Parathyroid adenoma (tissue), 2 donors: Measurements from ENCODE around the gene DGKG.

ENCODE experiments used
- H2AFZ ChIP-seq: fragments of 300-600 bp; sonication (generic); one replicate; pipeline ENCODE4 v1.7.0; 2017; ENCODE audit warnings: antibody characterized with exemption, mild to moderate bottlenecking
- H3K27ac ChIP-seq: fragments of 300-600 bp; sonication (generic); one replicate; pipeline ENCODE4 v1.7.0; 2017
- H3K27me3 ChIP-seq: fragments of 300-600 bp; sonication (generic); one replicate; pipeline ENCODE4 v1.7.0; 2017; ENCODE audit warnings: low read length; ENCODE audit not compliant: control insufficient read depth, insufficient read depth
- H3K36me3 ChIP-seq: fragments of 300-600 bp; sonication (generic); one replicate; pipeline ENCODE4 v1.7.0; 2017; ENCODE audit warnings: low read length; ENCODE audit not compliant: control insufficient read depth, insufficient read depth
- H3K4me1 ChIP-seq: fragments of 300-600 bp; sonication (generic); one replicate; pipeline ENCODE4 v1.7.0; 2017; ENCODE audit warnings: control low read depth
- H3K4me2 ChIP-seq: fragments of 300-600 bp; sonication (generic); one replicate; pipeline ENCODE4 v1.7.0; 2017; ENCODE audit warnings: low read length
- H3K4me3 ChIP-seq: fragments of 300-600 bp; sonication (generic); one replicate; pipeline ENCODE4 v1.7.0; 2017; ENCODE audit warnings: low read depth, low read length
- H3K79me2 ChIP-seq: fragments of 300-600 bp; sonication (generic); one replicate; pipeline ENCODE4 v1.7.0; 2017; ENCODE audit warnings: control low read depth
- H3K9ac ChIP-seq: fragments of 300-600 bp; sonication (generic); one replicate; pipeline ENCODE4 v1.7.0; 2017; ENCODE audit warnings: mild to moderate bottlenecking
- H3K9me3 ChIP-seq: fragments of 300-600 bp; sonication (generic); one replicate; pipeline ENCODE4 v1.7.0; 2017; ENCODE audit warnings: low read length; ENCODE audit not compliant: control insufficient read depth
- CTCF ChIP-seq: fragments of 300-600 bp; sonication (generic); IDR thresholded peaks from one replicate; pipeline ENCODE4 v1.7.0; 2017; ENCODE audit warnings: antibody characterized with exemption, mild to moderate bottlenecking
- donor health status: primary hyperparathyroidism.

DGKG gene

GRCh38 chr3:186284349-186284652, 77.7 kb downstream of the DGKG start:
- Histone ChIP-seq H3K27ac (no peak overlapping the region), H3K4me1 (no peaks in the 10 kb centered on the region), H2AFZ (no peak overlapping the region), H3K9me3 (no peaks in the 10 kb centered on the region), H3K9ac (no peak overlapping the region), H3K36me3 (no peaks in the 10 kb centered on the region), H3K27me3 (no peaks in the 10 kb centered on the region), H3K4me2 (no peak overlapping the region), H3K4me3 (no peak overlapping the region), H3K79me2 (no peaks in the 10 kb centered on the region)
- no peak for TF ChIP-seq CTCF

- Histone ChIP-seq H3K27ac (no peak overlapping the region), H3K79me2 (no peaks in the 10 kb centered on the region), H3K4me1 (no peaks in the 10 kb centered on the region), H3K27me3 (no peaks in the 10 kb centered on the region), H2AFZ (no peak overlapping the region), H3K4me2 (no peak overlapping the region), H3K9ac (no peak overlapping the region), H3K4me3 (no peak overlapping the region), H3K9me3 (no peaks in the 10 kb centered on the region), H3K36me3 (no peaks in the 10 kb centered on the region)
- no peak for TF ChIP-seq CTCF
Measured at GRCh38 chr3:186283651-186284348, 78.2 kb downstream of the DGKG start.

- Histone ChIP-seq H3K27ac (no peak overlapping the region), H3K4me1 (no peaks in the 10 kb centered on the region), H3K4me3 (no peak overlapping the region), H3K4me2 (no peak overlapping the region), H2AFZ (no peak overlapping the region), H3K27me3 (no peaks in the 10 kb centered on the region), H3K79me2 (no peaks in the 10 kb centered on the region), H3K36me3 (no peaks in the 10 kb centered on the region), H3K9ac (no peak overlapping the region), H3K9me3 (no peaks in the 10 kb centered on the region)
- no peak for TF ChIP-seq CTCF
Measured at GRCh38 chr3:186283096-186283495, 78.9 kb downstream of the DGKG start.

- no peak overlapping the region for H3K27ac ChIP-seq
- H3K36me3 ChIP-seq: no peaks in the 10 kb centered on the region
- H3K79me2 ChIP-seq: no peaks in the 10 kb centered on the region
- no peak overlapping the region for H3K9ac ChIP-seq
- H3K27me3 ChIP-seq: no peaks in the 10 kb centered on the region
- H3K9me3 ChIP-seq: no peaks in the 10 kb centered on the region
- no peak overlapping the region for H2AFZ ChIP-seq
- no peak overlapping the region for H3K4me3 ChIP-seq
- H3K4me2 ChIP-seq: no peak overlapping the region
- no peaks in the 10 kb centered on the region for H3K4me1 ChIP-seq
- no peak for TF ChIP-seq CTCF
Measured at GRCh38 chr3:186281176-186281575, 80.9 kb downstream of the DGKG start.

- no peak overlapping the region for H3K27ac ChIP-seq
- no peaks in the 10 kb centered on the region for H3K9me3 ChIP-seq
- no peak for TF ChIP-seq CTCF
- H3K79me2 ChIP-seq: no peaks in the 10 kb centered on the region
- H3K9ac ChIP-seq: no peak overlapping the region
- no peak overlapping the region for H2AFZ ChIP-seq
- no peaks in the 10 kb centered on the region for H3K27me3 ChIP-seq
- no peaks in the 10 kb centered on the region for H3K4me1 ChIP-seq
- H3K4me2 ChIP-seq: no peak overlapping the region
- H3K36me3 ChIP-seq: no peaks in the 10 kb centered on the region
- no peak overlapping the region for H3K4me3 ChIP-seq
Measured at GRCh38 chr3:186280737-186281136, 81.3 kb downstream of the DGKG start.
